ENCODE data around the gene PIEZO1.

Gene PIEZO1

DNA sequence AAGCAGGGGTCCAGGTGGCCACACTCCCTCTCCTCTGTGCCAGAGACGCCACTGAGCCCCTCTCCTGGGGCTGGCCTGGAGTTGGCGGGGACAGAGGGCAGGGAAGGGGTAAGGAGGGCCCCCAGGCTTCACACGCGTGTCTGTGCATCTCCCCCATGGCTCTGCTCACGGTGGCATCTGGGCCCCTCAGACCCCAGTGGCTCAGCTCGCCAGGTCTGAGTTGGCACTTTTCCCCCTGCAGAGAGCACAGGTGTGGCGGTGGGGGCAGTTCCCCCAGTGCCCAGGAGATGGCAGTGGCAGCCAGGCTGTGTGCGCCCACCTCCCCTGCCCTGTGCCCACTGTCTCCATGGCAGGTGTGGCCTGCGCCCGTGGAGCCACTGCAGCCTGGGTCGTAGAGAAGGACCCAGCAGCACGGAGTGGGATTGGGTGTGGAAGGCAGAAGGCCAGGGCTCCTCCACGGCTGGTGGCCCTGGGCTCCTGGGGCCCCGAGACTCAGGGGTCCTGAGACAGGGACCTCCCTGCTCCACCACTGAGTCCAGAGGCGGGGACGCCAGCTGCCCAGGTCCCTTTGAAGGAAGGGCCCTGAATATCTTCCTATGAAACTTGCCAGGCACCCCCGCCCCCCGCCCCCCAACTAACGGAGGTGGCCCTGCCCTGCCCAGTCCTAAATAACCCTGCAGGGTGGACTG, 31.0 kb upstream of the PIEZO1 start:
- DNase-seq: peak; percentile 67

DNA sequence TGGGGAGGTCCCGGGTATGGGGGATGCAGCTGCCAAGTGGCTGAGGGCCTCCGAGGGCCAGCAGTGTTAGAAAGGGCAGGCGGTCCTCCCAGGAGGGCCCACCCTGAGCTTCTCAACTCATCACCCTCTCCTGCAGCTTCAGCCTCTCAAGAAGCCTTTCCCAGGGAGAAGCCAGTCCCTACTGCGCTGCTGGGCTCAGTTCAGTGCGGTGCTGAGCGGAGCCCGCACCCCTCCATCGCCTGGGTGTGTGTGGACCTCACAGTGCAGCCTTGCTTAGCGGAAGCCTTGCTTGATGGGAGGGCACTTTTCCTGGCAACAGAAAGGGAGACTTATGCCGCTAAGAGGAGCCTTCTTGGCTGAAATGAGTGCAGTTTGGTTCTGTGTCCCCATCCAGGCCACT, 30.2 kb upstream of the PIEZO1 start:
- DNase-seq: no peak

DNA sequence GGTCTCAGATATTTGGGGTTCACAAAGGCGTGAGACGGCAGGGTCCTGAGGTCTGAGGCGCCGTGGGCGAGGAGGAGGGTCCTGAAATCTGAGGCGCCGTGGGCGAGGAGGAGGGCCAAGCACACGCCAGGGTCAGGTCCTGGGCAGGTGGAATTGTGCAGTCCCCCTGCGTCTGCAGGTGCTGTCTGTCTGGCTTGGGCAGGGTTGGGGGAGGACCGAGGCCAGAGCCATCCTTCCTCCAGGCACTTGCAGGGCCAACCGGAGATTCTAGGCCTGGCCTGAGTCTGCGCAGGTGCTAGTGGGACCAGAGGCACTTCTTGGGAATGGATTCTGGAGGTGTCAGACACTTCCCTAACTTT, 29.1 kb upstream of the PIEZO1 start:
- DNase-seq: no peak

DNA sequence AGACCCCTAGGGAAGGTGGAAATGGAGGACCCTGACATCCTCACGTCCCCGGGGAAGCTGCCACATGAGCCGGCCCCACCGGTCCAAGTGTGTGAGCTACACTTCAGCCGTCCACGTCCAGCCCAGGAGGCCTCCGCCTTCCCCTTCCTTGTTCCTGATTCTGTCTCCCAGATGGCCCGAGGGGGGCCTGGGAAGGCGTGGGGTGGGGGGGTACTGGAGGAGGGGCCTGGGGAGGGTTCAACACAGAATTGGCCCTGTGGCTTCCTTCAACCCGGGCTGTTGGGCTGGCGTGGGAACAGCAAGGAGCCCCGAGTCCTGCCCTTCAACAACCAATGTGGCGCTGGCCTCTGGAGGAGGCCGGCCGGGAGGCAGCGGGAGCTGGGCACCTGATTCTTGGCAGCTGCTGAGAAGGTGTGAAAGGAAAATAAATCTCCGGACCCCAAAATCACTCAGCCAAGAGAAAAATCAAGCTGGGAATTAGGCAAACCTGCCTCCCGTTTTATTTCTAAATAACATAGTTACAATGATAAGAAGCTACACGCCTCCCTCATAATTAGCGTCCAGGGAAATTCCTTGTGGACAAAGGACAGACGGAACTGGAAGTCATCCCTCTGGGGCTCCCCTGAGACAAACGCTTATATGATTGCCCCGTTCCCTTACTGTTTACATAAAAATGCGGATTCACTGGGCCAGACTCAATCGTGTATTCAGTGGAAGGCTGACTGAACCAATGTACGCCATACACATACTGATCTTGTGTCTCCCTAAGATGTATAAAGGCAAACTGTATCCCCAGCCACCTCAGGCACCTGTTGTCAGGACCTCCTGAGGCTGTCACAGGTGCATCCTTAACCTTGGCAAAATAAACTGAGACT, 28.5 kb upstream of the PIEZO1 start:
- DNase-seq: no peak

DNA sequence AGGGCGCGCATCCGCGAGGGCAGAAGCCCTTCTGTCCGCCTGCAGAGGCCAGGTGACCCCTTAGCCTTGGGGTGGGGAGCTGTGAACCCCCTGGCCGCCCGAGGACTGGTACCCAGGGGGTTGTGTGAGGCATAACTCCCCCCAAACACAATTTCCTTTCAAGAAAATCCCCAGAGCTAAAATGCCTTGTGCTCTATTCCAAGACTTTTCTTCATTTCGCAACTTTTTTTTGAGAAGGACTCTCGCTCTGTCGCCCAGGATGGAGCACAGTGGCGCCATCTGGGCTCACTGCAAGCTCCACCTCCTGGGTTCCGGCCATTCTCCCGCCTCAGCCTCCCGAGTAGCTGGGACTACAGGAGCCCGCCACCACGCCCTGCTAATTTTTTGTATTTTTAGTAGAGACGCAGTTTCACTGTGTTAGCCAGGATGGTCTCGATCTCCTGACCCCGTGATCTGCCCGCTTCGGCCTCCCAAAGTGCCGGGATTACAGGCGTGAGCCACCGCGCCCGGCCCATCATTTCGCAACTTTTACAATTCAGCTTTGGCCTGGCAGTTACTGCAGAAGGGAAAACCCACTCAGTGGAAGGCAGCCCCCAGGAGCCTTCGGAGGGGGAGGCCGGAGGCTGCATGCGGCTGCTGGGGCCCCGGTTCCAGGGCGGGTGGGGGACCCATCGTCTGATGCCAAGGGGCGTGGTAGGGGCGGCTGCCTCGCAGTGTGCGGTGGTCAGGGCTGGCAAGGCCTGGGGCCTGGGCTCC, 27.7 kb upstream of the PIEZO1 start:
- peak; percentile 25 for DNase-seq

DNA sequence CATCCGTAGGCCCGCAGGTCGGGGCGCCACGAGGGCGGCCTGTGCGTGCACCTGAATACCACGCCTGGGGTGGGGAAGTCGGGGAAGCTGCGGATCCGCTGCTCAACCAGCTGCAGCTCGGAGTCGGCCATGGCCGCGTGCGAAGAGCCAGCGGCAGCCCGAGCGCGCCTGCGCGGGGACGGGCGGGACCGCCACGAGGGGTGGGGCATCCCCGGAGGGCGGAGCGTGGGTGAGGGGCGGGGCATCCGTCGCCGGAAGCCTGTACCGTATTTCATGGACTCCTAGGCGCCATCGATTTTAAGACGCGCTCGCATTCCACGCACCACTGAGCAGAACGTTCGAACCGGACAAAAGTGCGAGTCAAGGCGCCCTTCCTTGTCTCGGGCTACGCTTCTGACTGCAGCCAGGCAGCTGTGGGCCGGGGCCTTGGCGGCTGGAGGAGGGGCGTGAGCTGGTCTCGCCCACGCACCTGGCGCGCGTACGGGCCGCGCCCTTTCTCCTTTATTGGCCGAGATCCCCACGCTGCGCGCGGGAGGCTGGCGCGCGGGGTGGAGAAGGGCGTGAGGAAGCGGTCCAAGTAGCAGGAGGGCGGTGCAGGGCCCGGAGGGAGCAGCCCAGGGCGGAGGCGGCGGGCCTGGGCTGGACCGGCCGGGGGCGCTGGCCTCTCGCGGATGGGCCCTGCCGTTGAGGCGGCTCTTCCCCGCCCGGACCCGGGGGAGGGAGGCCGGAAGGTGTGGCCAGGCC, 26.9 kb upstream of the PIEZO1 start, which contains the start of gene APRT:
APRT (minus strand) TSS at position 160 of the 744 bp plus-strand sequence; CDS start at position 131, 29 bp downstream.
- DNase-seq: peak; percentile 97

DNA sequence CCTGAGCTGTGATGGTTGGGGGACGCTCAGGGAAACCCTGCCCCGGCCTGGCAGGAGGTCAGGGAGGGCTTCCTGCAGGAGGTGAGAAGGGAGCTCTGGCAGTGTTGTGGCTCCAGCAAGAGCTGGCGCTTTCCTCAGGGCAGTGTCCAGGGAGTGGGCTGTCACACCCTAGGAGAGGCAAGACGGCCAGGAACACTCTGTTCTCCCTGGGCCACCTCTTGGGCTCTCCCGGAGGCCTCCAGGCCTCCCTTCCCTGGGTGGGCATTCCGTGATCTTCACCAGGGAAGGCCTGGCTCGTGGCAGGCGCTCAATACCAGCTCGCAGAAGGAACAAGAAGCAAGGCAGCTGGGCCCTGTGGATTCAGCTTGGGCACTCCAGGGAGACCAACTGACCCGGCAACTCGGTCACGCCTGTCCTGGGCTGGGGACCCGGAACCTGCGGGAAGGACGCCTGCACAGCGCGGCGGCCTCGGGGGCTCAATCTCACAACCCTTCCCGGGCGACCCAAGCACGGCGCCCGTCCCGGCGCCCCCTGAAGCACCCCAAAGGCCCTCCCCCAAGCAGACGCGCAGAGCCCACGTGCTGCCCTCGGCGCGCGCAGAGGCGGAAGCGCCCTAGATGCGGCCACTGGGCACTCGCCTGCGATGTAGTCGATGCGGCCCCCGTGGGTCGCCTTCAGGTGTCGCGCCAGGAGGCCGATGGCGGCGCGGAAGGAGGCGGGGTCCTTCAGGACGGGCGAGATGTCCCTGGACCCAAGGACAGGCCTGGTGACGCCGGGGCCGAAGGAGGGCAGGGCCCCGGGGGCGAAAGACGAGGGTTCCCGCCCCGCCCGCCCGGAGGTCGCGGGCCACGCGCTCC, 26.1 kb upstream of the PIEZO1 start:
- DNase-seq: peak; percentile 68

DNA sequence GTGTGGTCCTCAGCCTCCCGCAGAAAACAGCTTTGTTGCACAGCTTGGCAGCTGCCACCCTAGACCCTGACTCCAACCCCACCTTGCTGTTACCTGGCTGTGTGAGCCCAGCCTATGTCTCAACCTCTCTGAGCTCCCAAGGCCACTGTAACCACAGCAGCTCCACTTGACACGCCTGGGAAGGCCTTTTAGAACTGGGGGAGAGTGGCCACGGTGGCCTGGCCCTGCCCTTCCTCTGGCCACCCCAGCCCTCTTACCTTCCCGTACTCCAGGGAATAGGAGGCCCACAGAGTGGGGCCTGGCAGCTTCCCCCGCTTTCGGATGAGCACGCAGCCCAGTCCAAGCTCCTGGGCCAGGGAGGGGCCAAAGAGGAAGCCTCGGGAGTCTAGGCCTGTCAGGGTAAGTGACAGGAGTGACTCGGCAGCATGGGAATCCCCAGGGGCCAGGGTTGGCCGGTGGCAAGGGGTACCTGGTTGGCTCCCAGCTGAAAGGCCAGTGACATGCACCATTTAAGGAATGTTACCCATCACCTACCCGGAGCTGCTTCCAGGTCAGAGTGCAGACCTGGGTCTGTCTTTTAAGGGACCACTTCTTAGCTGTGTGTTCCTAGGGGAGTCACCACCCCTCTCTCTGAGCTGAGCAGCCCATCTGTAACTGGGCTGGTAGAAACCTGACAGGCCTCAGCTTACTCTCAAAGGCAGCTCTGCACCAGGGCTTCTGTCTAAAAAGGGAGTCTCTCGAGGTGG, 25.3 kb upstream of the PIEZO1 start:
- DNase-seq: peak; percentile 58

DNA sequence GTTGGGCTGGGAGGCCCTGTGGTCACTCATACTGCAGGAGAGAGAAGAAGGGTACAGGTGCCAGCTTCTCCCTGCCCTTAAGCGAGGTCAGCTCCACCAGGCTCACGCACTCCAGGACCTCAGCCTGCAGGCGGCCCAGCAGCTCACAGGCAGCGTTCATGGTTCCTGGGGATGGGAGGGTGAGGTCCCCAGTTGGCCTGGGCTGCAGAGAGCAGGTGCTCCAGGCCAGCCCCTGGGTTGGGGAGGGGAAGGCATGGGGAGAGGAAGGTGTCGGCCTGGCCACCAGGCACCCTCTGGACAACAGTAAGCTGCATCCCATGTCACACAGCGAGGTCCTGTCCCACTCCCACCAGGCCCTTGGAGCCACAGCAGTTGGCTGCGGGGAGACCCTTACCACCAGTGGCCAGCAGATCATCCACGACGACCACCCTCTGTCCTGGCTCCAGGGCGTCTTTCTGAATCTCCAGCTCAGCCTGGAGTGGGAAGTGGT, 24.7 kb upstream of the PIEZO1 start:
- DNase-seq: no peak

DNA sequence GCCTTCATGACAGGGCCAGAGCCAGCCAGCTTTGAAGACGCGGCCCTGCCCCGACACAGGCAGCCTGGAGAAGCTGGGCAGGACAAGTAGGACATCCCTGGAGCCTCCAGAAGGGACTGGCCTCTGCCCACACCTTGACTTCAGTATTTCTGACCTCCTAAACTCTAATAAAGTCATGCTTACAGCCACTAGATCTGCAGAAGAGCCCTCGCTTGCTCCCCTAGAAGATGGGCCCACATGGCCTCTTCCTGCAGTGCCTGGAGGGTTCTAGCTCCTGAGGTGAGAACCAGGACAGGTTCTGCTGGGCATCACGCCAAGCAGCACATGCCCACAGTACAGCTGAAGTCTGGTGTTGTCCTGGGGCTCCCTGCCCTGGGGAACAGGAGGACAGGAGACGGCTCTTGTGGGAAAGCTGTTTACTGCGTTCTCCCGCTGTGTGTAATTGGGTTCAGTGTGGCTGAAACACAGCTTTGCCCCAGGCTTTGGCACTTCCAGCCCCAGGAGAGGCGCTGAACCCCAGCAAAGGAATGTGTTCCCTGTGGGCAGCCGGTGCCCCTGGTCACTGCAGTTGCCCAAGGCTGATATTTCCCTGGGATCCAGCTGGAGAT, 24.2 kb upstream of the PIEZO1 start:
- DNase-seq: no peak

DNA sequence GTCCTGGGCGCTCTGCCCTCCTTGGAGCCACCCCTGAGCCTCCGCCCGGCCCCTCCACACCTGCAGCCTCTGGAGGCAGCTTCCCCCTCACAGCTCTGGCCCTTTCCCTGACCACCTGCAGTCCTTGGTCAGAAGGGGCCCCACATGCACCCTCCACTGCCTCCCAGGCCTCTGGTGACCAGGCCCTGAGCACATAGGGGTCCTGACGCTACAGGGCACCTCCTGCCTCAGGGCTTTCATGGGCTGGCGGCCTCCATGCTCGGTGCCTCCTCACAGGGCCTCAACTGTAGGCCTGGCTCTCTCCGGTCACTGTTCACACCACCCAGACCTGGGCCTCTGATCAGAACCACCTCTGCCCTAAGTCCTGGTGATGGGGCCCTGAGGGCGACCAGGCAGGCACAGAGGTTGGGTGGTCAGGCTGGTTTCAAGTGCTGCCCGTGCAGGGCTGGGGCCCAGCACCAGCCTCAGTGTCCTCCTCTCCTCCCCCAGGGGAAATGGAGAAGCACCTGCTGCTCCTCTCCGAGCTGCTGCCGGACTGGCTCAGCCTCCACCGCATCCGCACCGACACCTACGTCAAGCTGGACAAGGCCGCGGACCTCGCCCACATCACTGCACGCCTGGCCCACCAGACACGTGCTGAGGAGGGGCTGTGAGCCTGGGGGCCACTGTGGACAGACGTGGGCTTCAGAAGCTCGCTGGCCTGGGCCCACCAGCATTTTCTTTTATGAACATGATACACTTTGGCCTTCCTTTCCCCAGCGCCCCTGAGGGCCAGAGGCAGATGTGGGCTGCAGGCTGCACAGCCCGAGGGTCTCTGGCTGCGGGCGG, 22.8 kb upstream of the PIEZO1 start:
- DNase-seq: no peak

DNA sequence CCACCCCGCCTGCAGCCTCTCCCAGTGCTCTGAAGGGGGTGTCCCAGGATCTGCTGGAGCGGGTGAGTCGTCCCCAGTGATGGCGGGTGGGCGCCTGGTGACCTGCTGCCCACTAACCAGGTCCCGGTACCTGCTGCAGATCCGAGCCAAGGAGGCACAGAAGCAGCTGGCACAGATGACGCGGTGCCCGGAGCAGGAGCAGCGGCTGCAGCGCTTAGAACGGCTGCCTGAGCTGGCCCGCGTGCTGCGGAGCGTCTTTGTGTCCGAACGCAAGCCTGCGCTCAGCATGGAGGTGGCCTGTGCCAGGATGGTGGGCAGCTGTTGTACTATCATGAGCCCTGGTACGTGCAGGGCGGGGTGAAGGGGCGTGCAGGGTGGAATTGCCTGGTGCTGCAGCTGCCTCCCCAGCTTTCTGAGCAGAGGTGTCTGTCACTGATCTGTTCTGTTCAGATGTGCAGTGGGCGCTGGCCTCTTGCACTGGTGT, 22.2 kb upstream of the PIEZO1 start:
- DNase-seq: no peak

DNA sequence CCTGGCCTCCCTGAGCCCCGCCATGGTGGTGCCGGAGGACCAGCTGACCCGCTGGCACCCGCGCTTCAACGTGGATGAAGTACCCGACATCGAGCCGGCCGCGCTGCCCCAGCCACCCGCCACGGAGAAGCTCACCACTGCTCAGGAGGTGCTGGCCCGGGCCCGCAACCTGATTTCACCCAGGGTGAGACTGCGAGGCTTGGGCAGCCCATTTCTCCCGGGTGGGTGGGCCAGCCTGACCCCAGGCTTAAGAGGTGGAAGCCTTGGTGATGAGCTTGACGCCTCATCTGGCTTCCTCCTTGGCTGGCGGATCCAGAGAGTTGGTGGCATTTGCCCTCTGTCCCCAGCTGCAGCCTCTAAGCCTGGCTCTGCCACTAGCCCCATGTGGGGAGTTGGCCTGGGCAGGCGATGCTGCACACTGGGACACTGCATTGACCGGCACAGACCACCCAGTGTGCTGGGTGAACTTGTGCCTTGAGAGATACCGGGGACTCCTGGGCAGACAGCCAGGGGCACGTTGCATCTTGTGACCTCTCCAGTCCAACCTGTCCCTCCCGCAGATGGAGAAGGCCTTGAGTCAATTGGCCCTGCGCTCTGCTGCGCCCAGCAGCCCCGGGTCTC, 21.6 kb upstream of the PIEZO1 start:
- DNase-seq: no peak

DNA sequence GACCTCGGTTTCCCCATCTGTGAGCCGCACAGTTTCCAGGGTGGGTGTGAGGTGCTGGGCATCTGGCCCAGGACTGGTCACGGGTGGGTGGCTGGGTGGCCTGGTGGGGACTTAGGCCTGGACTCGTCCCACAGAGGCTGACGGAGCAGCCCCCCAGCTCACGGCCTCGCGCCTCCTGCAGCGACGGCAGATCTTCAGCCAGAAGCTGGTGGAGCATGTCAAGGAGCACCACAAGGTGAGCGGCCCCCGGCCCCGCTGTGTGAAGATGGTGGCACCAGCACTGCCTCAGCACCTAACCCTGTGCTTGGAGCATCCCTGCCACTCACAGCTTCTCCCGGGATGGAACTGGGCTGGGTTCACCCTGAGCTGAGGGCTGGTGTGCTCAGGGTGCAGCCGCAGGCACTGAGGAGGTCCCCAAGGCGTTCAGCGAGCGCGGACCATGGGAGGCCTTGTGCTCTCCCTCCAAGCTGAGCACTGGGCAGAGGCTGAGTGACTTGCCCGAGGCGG, 20.9 kb upstream of the PIEZO1 start:
- DNase-seq: no peak

DNA sequence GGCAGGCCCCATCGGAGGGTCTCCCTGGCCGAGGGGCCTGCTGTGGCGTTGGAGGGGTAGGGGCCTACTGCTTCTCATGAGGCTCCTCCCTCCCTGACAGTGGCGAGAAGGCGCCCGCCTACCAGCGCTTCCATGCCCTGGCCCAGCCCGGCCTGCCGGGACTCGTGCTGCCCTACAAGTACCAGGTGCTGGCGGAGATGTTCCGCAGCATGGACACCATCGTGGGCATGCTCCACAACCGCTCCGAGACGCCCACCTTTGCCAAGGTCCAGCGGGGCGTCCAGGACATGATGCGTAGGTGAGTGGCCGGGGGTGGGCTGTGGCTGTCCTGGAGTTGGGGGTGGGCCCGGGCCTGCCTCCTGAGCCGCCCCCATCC, 20.3 kb upstream of the PIEZO1 start:
- no peak for DNase-seq

DNA sequence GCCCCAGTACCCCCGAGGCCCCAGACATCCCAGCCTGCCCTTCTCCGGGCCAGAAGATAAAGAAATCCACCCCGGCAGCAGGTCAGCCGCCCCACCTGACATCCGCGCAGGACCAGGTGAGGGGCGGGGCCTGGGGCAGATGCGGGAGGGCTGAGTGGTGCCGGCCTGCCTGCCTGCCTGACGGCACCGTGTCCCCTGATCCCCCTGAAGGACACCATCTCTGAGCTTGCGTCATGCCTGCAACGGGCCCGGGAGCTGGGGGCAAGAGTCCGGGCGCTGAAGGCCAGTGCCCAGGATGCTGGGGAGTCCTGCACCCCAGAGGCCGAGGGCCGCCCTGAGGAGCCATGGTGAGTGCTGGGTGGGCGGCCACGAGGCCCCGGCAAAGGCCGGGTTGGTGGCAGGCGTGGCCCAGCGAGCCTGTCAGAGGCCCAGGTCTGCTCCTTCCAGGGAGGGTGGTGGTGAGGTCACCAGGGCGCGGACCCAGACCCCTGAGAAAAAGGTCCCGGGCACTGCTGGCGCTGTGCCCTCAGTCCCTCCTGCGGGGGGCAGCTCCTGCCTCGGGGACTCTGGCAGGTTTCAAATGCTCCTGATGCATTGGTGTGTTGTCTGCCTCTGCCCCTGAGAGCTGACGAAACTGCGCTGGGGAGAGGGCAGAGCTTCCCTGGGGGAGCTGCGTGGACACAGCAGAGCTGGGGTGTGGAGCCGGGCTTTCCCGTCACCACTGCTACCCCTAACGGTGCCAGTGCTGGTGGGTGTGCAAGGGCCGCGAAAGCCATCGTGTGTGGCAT, 19.7 kb upstream of the PIEZO1 start:
- peak; percentile 35 for DNase-seq

DNA sequence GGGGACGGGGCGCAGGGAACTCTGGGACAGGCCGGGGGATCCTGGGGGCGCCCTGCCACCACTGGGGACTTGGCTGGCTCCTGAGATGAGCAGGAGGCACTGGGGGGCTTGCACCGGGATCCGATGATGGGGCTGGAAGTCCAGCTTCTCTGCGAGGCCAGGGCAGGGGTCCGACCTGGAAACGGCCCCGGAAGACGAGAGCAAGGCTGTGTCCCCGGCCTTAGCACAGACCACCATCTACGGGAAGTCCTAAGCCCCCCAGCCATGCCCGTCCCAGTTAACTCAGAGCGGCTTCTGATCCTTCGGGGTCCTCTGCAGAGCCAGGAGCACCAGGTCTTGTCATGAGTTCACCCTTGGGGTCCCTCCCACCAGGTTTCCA, 19.1 kb upstream of the PIEZO1 start:
- DNase-seq: no peak

Data from stimulated activated CD4-positive, alpha-beta T cell treated with anti-CD3 and anti-CD28 coated beads, Interleukin-4, amount 100 ng/mL, for 24 hours (primary cell).